ENCODE results near the gene NPLOC4.

DNA sequence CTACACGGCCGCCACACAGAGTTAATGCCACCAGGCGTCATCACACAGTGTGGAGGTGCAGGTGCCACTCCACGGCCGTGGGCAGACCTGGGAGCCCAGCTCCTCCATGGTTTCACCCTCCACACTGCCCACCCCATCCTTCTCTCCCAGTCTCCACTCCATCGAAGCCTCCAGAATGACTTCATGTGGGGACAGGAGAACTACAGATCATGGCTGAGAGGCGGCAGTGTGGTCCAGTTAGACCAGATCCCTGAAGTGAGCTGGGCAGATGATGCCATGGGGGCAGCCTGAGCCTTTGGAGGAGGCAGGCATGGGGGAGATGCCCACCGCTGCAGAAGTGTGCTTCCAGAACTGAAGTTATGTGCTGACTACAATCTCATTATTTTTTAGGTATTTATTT is 46.8 kb downstream of the NPLOC4 start:
- TF ChIP-seq, protein P1, sequence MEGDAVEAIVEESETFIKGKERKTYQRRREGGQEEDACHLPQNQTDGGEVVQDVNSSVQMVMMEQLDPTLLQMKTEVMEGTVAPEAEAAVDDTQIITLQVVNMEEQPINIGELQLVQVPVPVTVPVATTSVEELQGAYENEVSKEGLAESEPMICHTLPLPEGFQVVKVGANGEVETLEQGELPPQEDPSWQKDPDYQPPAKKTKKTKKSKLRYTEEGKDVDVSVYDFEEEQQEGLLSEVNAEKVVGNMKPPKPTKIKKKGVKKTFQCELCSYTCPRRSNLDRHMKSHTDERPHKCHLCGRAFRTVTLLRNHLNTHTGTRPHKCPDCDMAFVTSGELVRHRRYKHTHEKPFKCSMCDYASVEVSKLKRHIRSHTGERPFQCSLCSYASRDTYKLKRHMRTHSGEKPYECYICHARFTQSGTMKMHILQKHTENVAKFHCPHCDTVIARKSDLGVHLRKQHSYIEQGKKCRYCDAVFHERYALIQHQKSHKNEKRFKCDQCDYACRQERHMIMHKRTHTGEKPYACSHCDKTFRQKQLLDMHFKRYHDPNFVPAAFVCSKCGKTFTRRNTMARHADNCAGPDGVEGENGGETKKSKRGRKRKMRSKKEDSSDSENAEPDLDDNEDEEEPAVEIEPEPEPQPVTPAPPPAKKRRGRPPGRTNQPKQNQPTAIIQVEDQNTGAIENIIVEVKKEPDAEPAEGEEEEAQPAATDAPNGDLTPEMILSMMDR (IDR thresholded peaks at IDR 0.05) = no peak
- TF ChIP-seq POLR2A (IDR thresholded peaks at IDR 0.05) = no peak

All from body of pancreas (tissue), 4 donors.